K562 (cell line): ENCODE measurements around the gene TMSB4X. TPM values are rescaled to one million over a fixed set of nuclear protein-coding genes. Genes with fewer than 3 reads are reported as not detected.

Source experiments
- ESRRB ChIP-seq: fragments of 250-450 bp; sonication (Bioruptor Pico); IDR thresholded peaks from 2 replicates; pipeline ENCODE4 v1.5.0; 2020; ENCODE audit warnings: mild to moderate bottlenecking, moderate library complexity, borderline replicate concordance
- HNRNPLL ChIP-seq: fragments of 200-400 bp; formaldehyde crosslinking; IDR thresholded peaks from 2 replicates; pipeline ENCODE4 v1.6.1; 2017; ENCODE audit warnings: low read length, low read depth, mild to moderate bottlenecking; ENCODE audit not compliant: poor library complexity, severe bottlenecking
- NONO ChIP-seq, 2 experiments: fragments of 200-400 bp in 1 of 2; fragments of 450-650 bp in 1 of 2; formaldehyde crosslinking in 1 of 2; IDR thresholded peaks; 2 replicates each; pipeline ENCODE4 v1.6.1; 2017; ENCODE audit warnings: low read depth in 2 of 2, mild to moderate bottlenecking in 2 of 2, moderate library complexity in 2 of 2, low read length in 1 of 2
- NR2C1 ChIP-seq, 2 experiments: fragments of 450-650 bp; IDR thresholded peaks; 2 replicates each; pipeline ENCODE4 v1.6.1; 2017; ENCODE audit warnings: mild to moderate bottlenecking in 2 of 2, antibody characterized with exemption in 1 of 2, inconsistent platforms in 1 of 2, missing compliant biosample characterization in 1 of 2, missing genetic modification characterization in 1 of 2
- XRCC4 ChIP-seq: IDR thresholded peaks from one replicate; pipeline ENCODE4 v1.6.1; 2011; ENCODE audit not compliant: insufficient read depth, insufficient read length; ENCODE audit errors: extremely low read depth
- ZC3H4 ChIP-seq: sonication (generic); formaldehyde crosslinking; IDR thresholded peaks from 2 replicates; pipeline ENCODE4 v1.9.0; 2021; ENCODE audit warnings: missing genetic modification reagents, borderline replicate concordance
- ZFP36 ChIP-seq: fragments of 150-350 bp; IDR thresholded peaks from 2 replicates; pipeline ENCODE4 v1.6.1; 2018; ENCODE audit warnings: low read length, low read depth; ENCODE audit not compliant: partially characterized antibody
- ZNF133 ChIP-seq: fragments of 250-450 bp; sonication (Bioruptor Pico); IDR thresholded peaks from 2 replicates; pipeline ENCODE4 v1.4.0; 2020; ENCODE audit warnings: mild to moderate bottlenecking
- polyA plus RNA-seq, 8 experiments: library from polyadenylated mRNA; depleted of rRNA in 4 of 8; stranded (reverse) in 5 of 8; unstranded in 3 of 8; fragments of >200 nt; fragmentation: Nextera tagmentation in 2 of 8; fragmentation: Illumina TruSeq in 1 of 8; extraction: Ambion mirVana in 2 of 8; extraction: Trizol in 1 of 8; gene quantifications; 2 replicates each; pipeline versions ENCODE4 v1.2.1 to v1.2.3, GENCODE V29; 2011 to 2014; ENCODE audit warnings: inconsistent platforms in 1 of 8, missing spikeins in 1 of 8
- total RNA-seq, 7 experiments: library from RNA; depleted of rRNA in 6 of 7; stranded (reverse); fragments of >200 nt in 6 of 7; fragmentation: Illumina TruSeq in 2 of 7; extraction: Trizol in 2 of 7; gene quantifications; 2 replicates each; pipeline versions ENCODE4 v1.2.1 to v1.2.3, GENCODE V29; 2011 to 2021; ENCODE audit warnings: low replicate concordance in 1 of 7
- TF ChIP-seq, protein P1 (sequence below): fragments of 200-600 bp; sonication (generic); IDR thresholded peaks from one replicate; pipeline ENCODE4 v1.6.1; 2012; ENCODE audit warnings: mild to moderate bottlenecking, low read depth, low read length, inconsistent platforms
- TF ChIP-seq, protein P2 (sequence below): fragments of 250-450 bp; sonication (Bioruptor Pico); IDR thresholded peaks from 2 replicates; pipeline ENCODE4 v1.8.0; 2022; ENCODE audit warnings: inconsistent platforms

The TMSB4X gene
- total and polyA plus RNA-seq, 9 of the 15 experiments (the other 6 are each of a cell fraction or from before 2014, with no cell fraction given), result 1,035 to 2,035 (median 1,529) TPM

DNA sequence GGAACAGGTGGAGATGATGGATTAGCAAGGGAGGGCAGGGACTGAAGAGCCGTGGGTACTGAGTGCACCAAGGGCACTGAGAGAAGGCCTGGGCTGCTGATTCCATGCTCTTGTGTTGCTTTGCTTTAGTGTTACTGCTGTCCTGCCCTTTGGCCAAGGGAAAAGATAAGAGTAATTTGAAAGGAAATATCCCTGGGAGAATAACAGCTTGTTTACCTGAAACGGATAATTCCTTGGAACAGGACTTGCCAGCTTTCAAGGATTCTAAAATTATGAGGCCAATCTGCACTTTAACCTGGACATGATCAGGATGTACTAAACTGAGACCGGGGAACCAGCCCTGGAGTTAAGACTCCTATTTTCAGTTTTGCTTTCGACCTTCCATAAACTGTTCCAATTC is 49.1 kb downstream of the TMSB4X start (continued):
- TF ChIP-seq, protein P1, sequence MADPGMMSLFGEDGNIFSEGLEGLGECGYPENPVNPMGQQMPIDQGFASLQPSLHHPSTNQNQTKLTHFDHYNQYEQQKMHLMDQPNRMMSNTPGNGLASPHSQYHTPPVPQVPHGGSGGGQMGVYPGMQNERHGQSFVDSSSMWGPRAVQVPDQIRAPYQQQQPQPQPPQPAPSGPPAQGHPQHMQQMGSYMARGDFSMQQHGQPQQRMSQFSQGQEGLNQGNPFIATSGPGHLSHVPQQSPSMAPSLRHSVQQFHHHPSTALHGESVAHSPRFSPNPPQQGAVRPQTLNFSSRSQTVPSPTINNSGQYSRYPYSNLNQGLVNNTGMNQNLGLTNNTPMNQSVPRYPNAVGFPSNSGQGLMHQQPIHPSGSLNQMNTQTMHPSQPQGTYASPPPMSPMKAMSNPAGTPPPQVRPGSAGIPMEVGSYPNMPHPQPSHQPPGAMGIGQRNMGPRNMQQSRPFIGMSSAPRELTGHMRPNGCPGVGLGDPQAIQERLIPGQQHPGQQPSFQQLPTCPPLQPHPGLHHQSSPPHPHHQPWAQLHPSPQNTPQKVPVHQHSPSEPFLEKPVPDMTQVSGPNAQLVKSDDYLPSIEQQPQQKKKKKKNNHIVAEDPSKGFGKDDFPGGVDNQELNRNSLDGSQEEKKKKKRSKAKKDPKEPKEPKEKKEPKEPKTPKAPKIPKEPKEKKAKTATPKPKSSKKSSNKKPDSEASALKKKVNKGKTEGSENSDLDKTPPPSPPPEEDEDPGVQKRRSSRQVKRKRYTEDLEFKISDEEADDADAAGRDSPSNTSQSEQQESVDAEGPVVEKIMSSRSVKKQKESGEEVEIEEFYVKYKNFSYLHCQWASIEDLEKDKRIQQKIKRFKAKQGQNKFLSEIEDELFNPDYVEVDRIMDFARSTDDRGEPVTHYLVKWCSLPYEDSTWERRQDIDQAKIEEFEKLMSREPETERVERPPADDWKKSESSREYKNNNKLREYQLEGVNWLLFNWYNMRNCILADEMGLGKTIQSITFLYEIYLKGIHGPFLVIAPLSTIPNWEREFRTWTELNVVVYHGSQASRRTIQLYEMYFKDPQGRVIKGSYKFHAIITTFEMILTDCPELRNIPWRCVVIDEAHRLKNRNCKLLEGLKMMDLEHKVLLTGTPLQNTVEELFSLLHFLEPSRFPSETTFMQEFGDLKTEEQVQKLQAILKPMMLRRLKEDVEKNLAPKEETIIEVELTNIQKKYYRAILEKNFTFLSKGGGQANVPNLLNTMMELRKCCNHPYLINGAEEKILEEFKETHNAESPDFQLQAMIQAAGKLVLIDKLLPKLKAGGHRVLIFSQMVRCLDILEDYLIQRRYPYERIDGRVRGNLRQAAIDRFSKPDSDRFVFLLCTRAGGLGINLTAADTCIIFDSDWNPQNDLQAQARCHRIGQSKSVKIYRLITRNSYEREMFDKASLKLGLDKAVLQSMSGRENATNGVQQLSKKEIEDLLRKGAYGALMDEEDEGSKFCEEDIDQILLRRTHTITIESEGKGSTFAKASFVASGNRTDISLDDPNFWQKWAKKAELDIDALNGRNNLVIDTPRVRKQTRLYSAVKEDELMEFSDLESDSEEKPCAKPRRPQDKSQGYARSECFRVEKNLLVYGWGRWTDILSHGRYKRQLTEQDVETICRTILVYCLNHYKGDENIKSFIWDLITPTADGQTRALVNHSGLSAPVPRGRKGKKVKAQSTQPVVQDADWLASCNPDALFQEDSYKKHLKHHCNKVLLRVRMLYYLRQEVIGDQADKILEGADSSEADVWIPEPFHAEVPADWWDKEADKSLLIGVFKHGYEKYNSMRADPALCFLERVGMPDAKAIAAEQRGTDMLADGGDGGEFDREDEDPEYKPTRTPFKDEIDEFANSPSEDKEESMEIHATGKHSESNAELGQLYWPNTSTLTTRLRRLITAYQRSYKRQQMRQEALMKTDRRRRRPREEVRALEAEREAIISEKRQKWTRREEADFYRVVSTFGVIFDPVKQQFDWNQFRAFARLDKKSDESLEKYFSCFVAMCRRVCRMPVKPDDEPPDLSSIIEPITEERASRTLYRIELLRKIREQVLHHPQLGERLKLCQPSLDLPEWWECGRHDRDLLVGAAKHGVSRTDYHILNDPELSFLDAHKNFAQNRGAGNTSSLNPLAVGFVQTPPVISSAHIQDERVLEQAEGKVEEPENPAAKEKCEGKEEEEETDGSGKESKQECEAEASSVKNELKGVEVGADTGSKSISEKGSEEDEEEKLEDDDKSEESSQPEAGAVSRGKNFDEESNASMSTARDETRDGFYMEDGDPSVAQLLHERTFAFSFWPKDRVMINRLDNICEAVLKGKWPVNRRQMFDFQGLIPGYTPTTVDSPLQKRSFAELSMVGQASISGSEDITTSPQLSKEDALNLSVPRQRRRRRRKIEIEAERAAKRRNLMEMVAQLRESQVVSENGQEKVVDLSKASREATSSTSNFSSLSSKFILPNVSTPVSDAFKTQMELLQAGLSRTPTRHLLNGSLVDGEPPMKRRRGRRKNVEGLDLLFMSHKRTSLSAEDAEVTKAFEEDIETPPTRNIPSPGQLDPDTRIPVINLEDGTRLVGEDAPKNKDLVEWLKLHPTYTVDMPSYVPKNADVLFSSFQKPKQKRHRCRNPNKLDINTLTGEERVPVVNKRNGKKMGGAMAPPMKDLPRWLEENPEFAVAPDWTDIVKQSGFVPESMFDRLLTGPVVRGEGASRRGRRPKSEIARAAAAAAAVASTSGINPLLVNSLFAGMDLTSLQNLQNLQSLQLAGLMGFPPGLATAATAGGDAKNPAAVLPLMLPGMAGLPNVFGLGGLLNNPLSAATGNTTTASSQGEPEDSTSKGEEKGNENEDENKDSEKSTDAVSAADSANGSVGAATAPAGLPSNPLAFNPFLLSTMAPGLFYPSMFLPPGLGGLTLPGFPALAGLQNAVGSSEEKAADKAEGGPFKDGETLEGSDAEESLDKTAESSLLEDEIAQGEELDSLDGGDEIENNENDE, result no peak
- TF ChIP-seq ZNF133 (CRISPR knock-in tag), result no peak
- TF ChIP-seq, protein P2, sequence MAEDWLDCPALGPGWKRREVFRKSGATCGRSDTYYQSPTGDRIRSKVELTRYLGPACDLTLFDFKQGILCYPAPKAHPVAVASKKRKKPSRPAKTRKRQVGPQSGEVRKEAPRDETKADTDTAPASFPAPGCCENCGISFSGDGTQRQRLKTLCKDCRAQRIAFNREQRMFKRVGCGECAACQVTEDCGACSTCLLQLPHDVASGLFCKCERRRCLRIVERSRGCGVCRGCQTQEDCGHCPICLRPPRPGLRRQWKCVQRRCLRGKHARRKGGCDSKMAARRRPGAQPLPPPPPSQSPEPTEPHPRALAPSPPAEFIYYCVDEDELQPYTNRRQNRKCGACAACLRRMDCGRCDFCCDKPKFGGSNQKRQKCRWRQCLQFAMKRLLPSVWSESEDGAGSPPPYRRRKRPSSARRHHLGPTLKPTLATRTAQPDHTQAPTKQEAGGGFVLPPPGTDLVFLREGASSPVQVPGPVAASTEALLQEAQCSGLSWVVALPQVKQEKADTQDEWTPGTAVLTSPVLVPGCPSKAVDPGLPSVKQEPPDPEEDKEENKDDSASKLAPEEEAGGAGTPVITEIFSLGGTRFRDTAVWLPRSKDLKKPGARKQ (CRISPR knock-in tag), result no peak
- no peak for TF ChIP-seq ZFP36
- TF ChIP-seq ZC3H4 (CRISPR knock-in tag), result no peak
- TF ChIP-seq NONO (IDR thresholded peaks at IDR 0.05; ENCODE audit: low read depth in 2 of 2, low read length in 1 of 2), result no peak
- no peak for TF ChIP-seq ESRRB
- no peak for TF ChIP-seq HNRNPLL
- no peak for TF ChIP-seq NR2C1 (IDR thresholded peaks at IDR 0.05)
- TF ChIP-seq NR2C1 (tag; IDR thresholded peaks at IDR 0.05), result no peak
- no peak for TF ChIP-seq XRCC4
